Neural cell (in vitro differentiated cells): ENCODE results near the gene MAD1L1. TPM values are rescaled to one million over a fixed set of nuclear protein-coding genes. Genes with fewer than 3 reads are reported as not detected.

Experiments used
- H2AFZ ChIP-seq: fragments of 200-600, 300-800 bp; sonication (generic), shearing (Covaris generic); 2 replicates; pipeline ENCODE4 v1.6.0; 2014; ENCODE audit warnings: low read depth, mild to moderate bottlenecking, antibody characterized with exemption, low read length, moderate library complexity
- H3F3A ChIP-seq: fragments of 200-600 bp; shearing (Covaris generic); 2 replicates; pipeline ENCODE4 v1.6.1; 2016; ENCODE audit warnings: mild to moderate bottlenecking, moderate library complexity, mixed read lengths, antibody characterized with exemption, low read length; ENCODE audit not compliant: insufficient read depth, poor library complexity, severe bottlenecking
- H3K27ac ChIP-seq: fragments of 200-600, 300-800 bp; sonication (generic), shearing (Covaris generic); 2 replicates; pipeline ENCODE4 v1.5.1; 2014; ENCODE audit warnings: mild to moderate bottlenecking, low read length, moderate library complexity
- H3K27me3 ChIP-seq: fragments of 300-800, 200-600 bp; sonication (generic), shearing (Covaris generic); 2 replicates; pipeline ENCODE4 v1.6.0; 2014; ENCODE audit warnings: mild to moderate bottlenecking, low read depth, low read length, moderate library complexity; ENCODE audit not compliant: insufficient read depth
- H3K36me3 ChIP-seq: fragments of 300-800, 200-600 bp; sonication (generic), shearing (Covaris generic); 2 replicates; pipeline ENCODE4 v1.5.1; 2014; ENCODE audit warnings: mild to moderate bottlenecking, antibody characterized with exemption, low read length, moderate library complexity; ENCODE audit not compliant: insufficient read depth
- H3K4me2 ChIP-seq: fragments of 300-800, 200-600 bp; sonication (generic), shearing (Covaris generic); 2 replicates; pipeline ENCODE4 v1.6.0; 2014; ENCODE audit warnings: mild to moderate bottlenecking, low read length
- H3K4me3 ChIP-seq: fragments of 300-800, 200-600 bp; sonication (generic), shearing (Covaris generic); 2 replicates; pipeline ENCODE4 v1.5.1; 2014; ENCODE audit warnings: mild to moderate bottlenecking, low read length, moderate library complexity
- H3K79me2 ChIP-seq: fragments of 200-600 bp; shearing (Covaris generic); replicated peaks from 2 replicates; pipeline ENCODE4 v1.6.0; 2014; ENCODE audit warnings: mild to moderate bottlenecking, low read length, moderate library complexity; ENCODE audit not compliant: insufficient read depth
- H3K9ac ChIP-seq: fragments of 300-800, 200-600 bp; sonication (generic), shearing (Covaris generic); 2 replicates; pipeline ENCODE4 v1.6.1; 2016; ENCODE audit warnings: mild to moderate bottlenecking, low read length, mixed read lengths
- H3K9me2 ChIP-seq: fragments of 200-600 bp; shearing (Covaris generic); 2 replicates; pipeline ENCODE4 v1.6.1; 2016; ENCODE audit warnings: mild to moderate bottlenecking, low read length, mixed read lengths; ENCODE audit not compliant: insufficient read depth
- H3K9me3 ChIP-seq: fragments of 200-600, 300-800 bp; sonication (generic), shearing (Covaris generic); 2 replicates; pipeline ENCODE4 v1.6.1; 2016; ENCODE audit warnings: mild to moderate bottlenecking, mixed run types, low read length, moderate library complexity, mixed read lengths
- H4K20me1 ChIP-seq: fragments of 200-600 bp; shearing (Covaris generic); 2 replicates; pipeline ENCODE4 v1.6.1; 2016; ENCODE audit warnings: mild to moderate bottlenecking, mixed run types; ENCODE audit not compliant: insufficient read depth
- CTCF ChIP-seq: fragments of 450-650 bp; IDR thresholded peaks from 2 replicates; pipeline ENCODE4 v1.5.1; 2014; ENCODE audit warnings: antibody characterized with exemption, mild to moderate bottlenecking, moderate library complexity; ENCODE audit not compliant: poor library complexity, severe bottlenecking
- EP300 ChIP-seq: fragments of 450-650 bp; conservative IDR thresholded peaks from 2 replicates; pipeline ENCODE4 v1.6.1; 2014; ENCODE audit warnings: antibody characterized with exemption, mild to moderate bottlenecking, moderate library complexity; ENCODE audit not compliant: poor library complexity, severe bottlenecking
- EZH2 ChIP-seq: fragments of 200-600, 300-800 bp; shearing (Covaris generic), sonication (generic); IDR thresholded peaks from 2 replicates; pipeline ENCODE4 v1.6.1; 2014; ENCODE audit warnings: antibody characterized with exemption, low read length, borderline replicate concordance, mild to moderate bottlenecking; ENCODE audit not compliant: insufficient read depth, poor library complexity, severe bottlenecking
- MXI1 ChIP-seq: fragments of 450-650 bp; conservative IDR thresholded peaks from 2 replicates; pipeline ENCODE4 v1.6.1; 2014; ENCODE audit warnings: antibody characterized with exemption, mild to moderate bottlenecking; ENCODE audit not compliant: poor library complexity, severe bottlenecking
- POLR2AphosphoS5 ChIP-seq: IDR thresholded peaks from 2 replicates; pipeline ENCODE4 v1.6.1; 2012
- RAD21 ChIP-seq: fragments of 450-650 bp; conservative IDR thresholded peaks from 2 replicates; pipeline ENCODE4 v1.6.1; 2014; ENCODE audit warnings: antibody characterized with exemption, mild to moderate bottlenecking, moderate library complexity
- REST ChIP-seq: IDR thresholded peaks from 2 replicates; pipeline ENCODE4 v1.6.1; 2012; ENCODE audit warnings: borderline replicate concordance
- SMC3 ChIP-seq: fragments of 450-650 bp; conservative IDR thresholded peaks from 2 replicates; pipeline ENCODE4 v1.6.1; 2014; ENCODE audit warnings: antibody characterized with exemption, mild to moderate bottlenecking, moderate library complexity; ENCODE audit not compliant: poor library complexity
- TAF1 ChIP-seq: IDR thresholded peaks from 2 replicates; pipeline ENCODE4 v1.6.1; 2012; ENCODE audit warnings: low read depth
- polyA plus RNA-seq: library from polyadenylated mRNA; depleted of rRNA; stranded (reverse); fragments of >200 nt; gene quantifications from 2 replicates; pipeline ENCODE4 v1.2.3, GENCODE V29; 2014

The MAD1L1 gene
- polyA plus RNA-seq, 1 donor from 2014 or later, result 31.4 TPM

GRCh38 chr7:2199528-2199927 is 33.2 kb downstream of the MAD1L1 start:
- Histone ChIP-seq H3K4me2 (no peak overlapping the region), H3K36me3 (peaks cover 4% of the 10 kb centered on the region), H3F3A (no peaks in the 10 kb centered on the region), H3K27me3 (no peaks in the 10 kb centered on the region), H3K9me3 (no peaks in the 10 kb centered on the region), H3K27ac (no peak overlapping the region), H3K79me2 (no peaks in the 10 kb centered on the region), H3K9ac (no peak overlapping the region), H3K4me3 (no peak overlapping the region), H2AFZ (no peak overlapping the region), H4K20me1 (no peaks in the 10 kb centered on the region), H3K9me2 (no peaks in the 10 kb centered on the region)
- TF ChIP-seq SMC3 (no peak), TAF1 (no peak), EP300 (no peak), REST (no peak)

- H3K79me2 ChIP-seq, result no peaks in the 10 kb centered on the region
- no peak overlapping the region for H2AFZ ChIP-seq
- H3K9me3 ChIP-seq, result no peaks in the 10 kb centered on the region
- H3K9ac ChIP-seq, result no peak overlapping the region
- no peaks in the 10 kb centered on the region for H3K27me3 ChIP-seq
- H3K36me3 ChIP-seq, result peaks cover 4% of the 10 kb centered on the region
- no peaks in the 10 kb centered on the region for H3F3A ChIP-seq
- no peak overlapping the region for H3K4me3 ChIP-seq
- no peak overlapping the region for H3K27ac ChIP-seq
- H3K4me2 ChIP-seq, result no peak overlapping the region
- no peaks in the 10 kb centered on the region for H3K9me2 ChIP-seq
- TF ChIP-seq SMC3 (no peak), MXI1 (no peak), POLR2AphosphoS5 (no peak), EP300 (no peak), REST (no peak), TAF1 (no peak), CTCF (no peak), EZH2 (no peak), RAD21 (no peak)
- no peaks in the 10 kb centered on the region for H4K20me1 ChIP-seq
These were observed 34.0 kb downstream of the MAD1L1 start for GRCh38 chr7:2198760-2199159.
